Neural cell (in vitro differentiated cells): ENCODE measurements around the gene SHLD2. TPM values are rescaled to one million over a fixed set of nuclear protein-coding genes. Genes with fewer than 3 reads are reported as not detected.
"Not testable (repeated sequence)": the region's sequence is repeated elsewhere in the genome, so short reads cannot be mapped to it uniquely, and the experiment has no call there.

ENCODE experiments used
- H2AFZ ChIP-seq: fragments of 200-600, 300-800 bp; sonication (generic), shearing (Covaris generic); 2 replicates; pipeline ENCODE4 v1.6.0; 2014; ENCODE audit warnings: low read depth, mild to moderate bottlenecking, antibody characterized with exemption, low read length, moderate library complexity
- H3F3A ChIP-seq: fragments of 200-600 bp; shearing (Covaris generic); 2 replicates; pipeline ENCODE4 v1.6.1; 2016; ENCODE audit warnings: mild to moderate bottlenecking, moderate library complexity, mixed read lengths, antibody characterized with exemption, low read length; ENCODE audit not compliant: insufficient read depth, poor library complexity, severe bottlenecking
- H3K27ac ChIP-seq: fragments of 200-600, 300-800 bp; sonication (generic), shearing (Covaris generic); 2 replicates; pipeline ENCODE4 v1.5.1; 2014; ENCODE audit warnings: mild to moderate bottlenecking, low read length, moderate library complexity
- H3K27me3 ChIP-seq: fragments of 300-800, 200-600 bp; sonication (generic), shearing (Covaris generic); 2 replicates; pipeline ENCODE4 v1.6.0; 2014; ENCODE audit warnings: mild to moderate bottlenecking, low read depth, low read length, moderate library complexity; ENCODE audit not compliant: insufficient read depth
- H3K36me3 ChIP-seq: fragments of 300-800, 200-600 bp; sonication (generic), shearing (Covaris generic); 2 replicates; pipeline ENCODE4 v1.5.1; 2014; ENCODE audit warnings: mild to moderate bottlenecking, antibody characterized with exemption, low read length, moderate library complexity; ENCODE audit not compliant: insufficient read depth
- H3K4me2 ChIP-seq: fragments of 300-800, 200-600 bp; sonication (generic), shearing (Covaris generic); 2 replicates; pipeline ENCODE4 v1.6.0; 2014; ENCODE audit warnings: mild to moderate bottlenecking, low read length
- H3K4me3 ChIP-seq: fragments of 300-800, 200-600 bp; sonication (generic), shearing (Covaris generic); 2 replicates; pipeline ENCODE4 v1.5.1; 2014; ENCODE audit warnings: mild to moderate bottlenecking, low read length, moderate library complexity
- H3K79me2 ChIP-seq: fragments of 200-600 bp; shearing (Covaris generic); replicated peaks from 2 replicates; pipeline ENCODE4 v1.6.0; 2014; ENCODE audit warnings: mild to moderate bottlenecking, low read length, moderate library complexity; ENCODE audit not compliant: insufficient read depth
- H3K9ac ChIP-seq: fragments of 300-800, 200-600 bp; sonication (generic), shearing (Covaris generic); 2 replicates; pipeline ENCODE4 v1.6.1; 2016; ENCODE audit warnings: mild to moderate bottlenecking, low read length, mixed read lengths
- H3K9me2 ChIP-seq: fragments of 200-600 bp; shearing (Covaris generic); 2 replicates; pipeline ENCODE4 v1.6.1; 2016; ENCODE audit warnings: mild to moderate bottlenecking, low read length, mixed read lengths; ENCODE audit not compliant: insufficient read depth
- H3K9me3 ChIP-seq: fragments of 200-600, 300-800 bp; sonication (generic), shearing (Covaris generic); 2 replicates; pipeline ENCODE4 v1.6.1; 2016; ENCODE audit warnings: mild to moderate bottlenecking, mixed run types, low read length, moderate library complexity, mixed read lengths
- H4K20me1 ChIP-seq: fragments of 200-600 bp; shearing (Covaris generic); 2 replicates; pipeline ENCODE4 v1.6.1; 2016; ENCODE audit warnings: mild to moderate bottlenecking, mixed run types; ENCODE audit not compliant: insufficient read depth
- polyA plus RNA-seq: library from polyadenylated mRNA; depleted of rRNA; stranded (reverse); fragments of >200 nt; gene quantifications from 2 replicates; pipeline ENCODE4 v1.2.3, GENCODE V29; 2014

The SHLD2 gene
- polyA plus RNA-seq, 1 donor from 2014 or later = 15.8 TPM

DNA sequence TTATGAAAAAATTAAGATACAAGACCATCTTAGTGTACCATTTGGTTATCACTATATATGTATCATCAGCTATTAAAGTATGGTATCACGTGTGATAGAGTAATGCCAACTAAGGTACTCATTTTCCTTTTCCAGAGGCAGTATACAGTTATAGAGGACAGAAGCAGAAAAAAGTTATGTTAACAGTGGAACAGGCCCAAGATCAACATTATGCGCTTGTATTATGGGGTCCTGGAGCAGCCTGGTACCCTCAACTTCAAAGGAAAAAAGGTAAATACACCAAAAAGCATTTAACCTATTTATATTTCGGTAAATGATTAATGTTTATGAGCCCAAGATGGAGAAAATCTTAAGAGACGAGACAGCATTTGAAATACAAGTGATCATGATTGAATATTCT lies 75.7 kb downstream of the SHLD2 start:
- not testable (repeated sequence) for H3K27me3 ChIP-seq, H3F3A ChIP-seq, H3K4me3 ChIP-seq, H3K36me3 ChIP-seq, H3K9ac ChIP-seq, H2AFZ ChIP-seq, H4K20me1 ChIP-seq, H3K4me2 ChIP-seq, H3K79me2 ChIP-seq, H3K27ac ChIP-seq, H3K9me2 ChIP-seq, H3K9me3 ChIP-seq

- H3K4me3 ChIP-seq, H3K9me3 ChIP-seq, H3F3A ChIP-seq, H3K27me3 ChIP-seq, H2AFZ ChIP-seq, H3K9me2 ChIP-seq, H3K36me3 ChIP-seq, H3K79me2 ChIP-seq, H3K27ac ChIP-seq, H4K20me1 ChIP-seq, H3K4me2 ChIP-seq, H3K9ac ChIP-seq: not testable (repeated sequence)
Observed at GRCh38 chr10:87171670-87172069, 76.7 kb downstream of the SHLD2 start.

- H3K27me3 ChIP-seq = not testable (repeated sequence)
Observed at GRCh38 chr10:87172178-87172577, 77.2 kb downstream of the SHLD2 start.

GRCh38 chr10:87177587-87177986 lies 82.6 kb downstream of the SHLD2 start:
- H3K9me3 ChIP-seq, H2AFZ ChIP-seq, H4K20me1 ChIP-seq, H3K79me2 ChIP-seq, H3K27me3 ChIP-seq, H3K4me3 ChIP-seq, H3K27ac ChIP-seq, H3K9ac ChIP-seq, H3F3A ChIP-seq, H3K36me3 ChIP-seq, H3K9me2 ChIP-seq, H3K4me2 ChIP-seq: not testable (repeated sequence)

More at GRCh38 chr10:87172178-87172577, 77.2 kb downstream of the SHLD2 start:
- H4K20me1 ChIP-seq, H3K79me2 ChIP-seq, H3K27ac ChIP-seq, H3F3A ChIP-seq, H3K9me3 ChIP-seq, H3K4me2 ChIP-seq, H3K36me3 ChIP-seq, H3K9me2 ChIP-seq, H3K9ac ChIP-seq, H2AFZ ChIP-seq, H3K4me3 ChIP-seq: not testable (repeated sequence)

GRCh38 chr10:87184421-87184820 lies 89.4 kb downstream of the SHLD2 start:
- H4K20me1 ChIP-seq, H3K79me2 ChIP-seq, H3K27ac ChIP-seq, H3K9me2 ChIP-seq, H3K36me3 ChIP-seq, H3K27me3 ChIP-seq, H3F3A ChIP-seq, H2AFZ ChIP-seq, H3K9me3 ChIP-seq, H3K4me3 ChIP-seq, H3K9ac ChIP-seq, H3K4me2 ChIP-seq: not testable (repeated sequence)

GRCh38 chr10:87186016-87186415 lies 91.0 kb downstream of the SHLD2 start:
- H3K9ac ChIP-seq, H3K9me3 ChIP-seq, H4K20me1 ChIP-seq, H3K4me3 ChIP-seq, H3K27me3 ChIP-seq, H3K36me3 ChIP-seq, H3K9me2 ChIP-seq, H2AFZ ChIP-seq, H3K4me2 ChIP-seq, H3K27ac ChIP-seq, H3K79me2 ChIP-seq, H3F3A ChIP-seq: not testable (repeated sequence)

DNA sequence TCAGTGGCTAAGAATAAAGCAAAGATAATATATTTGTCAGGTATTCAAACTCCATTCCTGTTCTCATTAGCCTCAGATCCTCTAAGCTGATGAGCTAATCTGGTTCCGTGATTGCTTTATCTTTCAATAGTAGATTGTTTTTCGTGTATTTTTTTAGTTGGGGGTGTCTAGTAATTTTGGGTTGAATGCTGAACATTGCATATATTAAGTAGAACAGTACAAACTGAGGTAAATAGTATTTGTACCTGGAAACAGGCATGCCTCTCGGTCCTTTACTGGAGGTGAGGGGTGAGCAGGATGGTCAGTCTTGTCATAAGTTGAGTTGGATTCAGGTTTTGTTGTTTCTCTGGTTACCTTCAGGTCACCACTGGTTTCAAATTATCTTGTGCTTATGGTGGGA lies 92.6 kb downstream of the SHLD2 start:
- not testable (repeated sequence) for H3K36me3 ChIP-seq, H3K27me3 ChIP-seq, H3F3A ChIP-seq, H2AFZ ChIP-seq, H3K9me2 ChIP-seq, H3K4me2 ChIP-seq, H3K79me2 ChIP-seq, H3K9me3 ChIP-seq, H3K27ac ChIP-seq, H3K9ac ChIP-seq, H4K20me1 ChIP-seq, H3K4me3 ChIP-seq

GRCh38 chr10:87191841-87192240 lies 96.8 kb downstream of the SHLD2 start:
- H3K27ac ChIP-seq, H3F3A ChIP-seq, H3K36me3 ChIP-seq, H3K9me3 ChIP-seq, H4K20me1 ChIP-seq, H3K79me2 ChIP-seq, H3K4me2 ChIP-seq, H3K27me3 ChIP-seq, H3K9me2 ChIP-seq, H2AFZ ChIP-seq, H3K9ac ChIP-seq, H3K4me3 ChIP-seq: not testable (repeated sequence)
